ENCODE results near the gene OR51E2. TPM values are rescaled to one million over a fixed set of nuclear protein-coding genes. Genes with fewer than 3 reads are reported as not detected.
"Not testable (repeated sequence)": the region's sequence is repeated elsewhere in the genome, so short reads cannot be mapped to it uniquely, and the experiment has no call there.

The OR51E2 gene, protein sequence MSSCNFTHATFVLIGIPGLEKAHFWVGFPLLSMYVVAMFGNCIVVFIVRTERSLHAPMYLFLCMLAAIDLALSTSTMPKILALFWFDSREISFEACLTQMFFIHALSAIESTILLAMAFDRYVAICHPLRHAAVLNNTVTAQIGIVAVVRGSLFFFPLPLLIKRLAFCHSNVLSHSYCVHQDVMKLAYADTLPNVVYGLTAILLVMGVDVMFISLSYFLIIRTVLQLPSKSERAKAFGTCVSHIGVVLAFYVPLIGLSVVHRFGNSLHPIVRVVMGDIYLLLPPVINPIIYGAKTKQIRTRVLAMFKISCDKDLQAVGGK
- total RNA-seq (0.28 and 0.30 TPM in 2 replicates), polyA plus RNA-seq (0.43 and 0.57 TPM in 2 replicates)

DNA sequence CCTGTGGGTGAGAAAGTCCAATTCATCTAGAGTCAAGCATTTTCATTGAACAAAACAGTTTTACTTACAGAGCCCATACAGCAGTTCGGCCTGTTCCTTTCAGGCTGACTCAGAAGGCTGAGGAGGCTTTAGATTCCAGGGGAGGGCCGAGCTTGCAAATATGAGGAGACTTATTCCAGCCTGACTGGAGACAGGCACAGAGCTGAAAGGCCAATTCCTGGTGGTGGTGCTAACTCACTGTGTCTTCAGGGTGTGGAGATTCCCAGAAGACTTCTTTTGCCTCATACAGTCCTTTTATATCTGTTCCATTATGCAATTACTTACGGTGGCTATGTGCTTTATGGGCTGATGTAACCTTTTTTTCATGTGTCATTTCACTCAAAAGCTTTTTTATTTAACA is at the start of gene OR51E2:
OR51E2 (minus strand) TSS at position 269 of the 400 bp plus-strand sequence. CDS start 15,142 bp downstream, outside the sequence.
- Histone ChIP-seq H3K27me3 (no peaks in the 10 kb centered on the region), H3K36me3 (replicated peaks; ENCODE audit: insufficient read depth, low read depth) (no peaks in the 10 kb centered on the region), H3K4me3 (no peak within 1 kb of the TSS), H3K79me2 (no peaks in the 10 kb centered on the region), H3K9me3 (ENCODE audit: low read depth) (no peaks in the 10 kb centered on the region), H2AFZ (no peak within 1 kb of the TSS), H3K27ac (no peak within 1 kb of the TSS), H3K4me1 (ENCODE audit: insufficient read depth) (no peaks in the 10 kb centered on the region), H3K9me2 (replicated peaks; ENCODE audit: insufficient read depth) (no peaks in the 10 kb centered on the region), H3K4me2 (no peak within 1 kb of the TSS), H4K20me1 (ENCODE audit: insufficient read depth, poor library complexity, severe bottlenecking) (no peaks in the 10 kb centered on the region)
- WGBS (ENCODE audit: low lambda C conversion rate, missing lambda C conversion rate) = 57% methylated on average over 3 of the region's 3 CpGs
- TF ChIP-seq, protein P1, sequence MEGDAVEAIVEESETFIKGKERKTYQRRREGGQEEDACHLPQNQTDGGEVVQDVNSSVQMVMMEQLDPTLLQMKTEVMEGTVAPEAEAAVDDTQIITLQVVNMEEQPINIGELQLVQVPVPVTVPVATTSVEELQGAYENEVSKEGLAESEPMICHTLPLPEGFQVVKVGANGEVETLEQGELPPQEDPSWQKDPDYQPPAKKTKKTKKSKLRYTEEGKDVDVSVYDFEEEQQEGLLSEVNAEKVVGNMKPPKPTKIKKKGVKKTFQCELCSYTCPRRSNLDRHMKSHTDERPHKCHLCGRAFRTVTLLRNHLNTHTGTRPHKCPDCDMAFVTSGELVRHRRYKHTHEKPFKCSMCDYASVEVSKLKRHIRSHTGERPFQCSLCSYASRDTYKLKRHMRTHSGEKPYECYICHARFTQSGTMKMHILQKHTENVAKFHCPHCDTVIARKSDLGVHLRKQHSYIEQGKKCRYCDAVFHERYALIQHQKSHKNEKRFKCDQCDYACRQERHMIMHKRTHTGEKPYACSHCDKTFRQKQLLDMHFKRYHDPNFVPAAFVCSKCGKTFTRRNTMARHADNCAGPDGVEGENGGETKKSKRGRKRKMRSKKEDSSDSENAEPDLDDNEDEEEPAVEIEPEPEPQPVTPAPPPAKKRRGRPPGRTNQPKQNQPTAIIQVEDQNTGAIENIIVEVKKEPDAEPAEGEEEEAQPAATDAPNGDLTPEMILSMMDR (IDR thresholded peaks at IDR 0.05; ENCODE audit: poor library complexity) = peak; percentile 16
- TF ChIP-seq EZH2phosphoT487 (IDR thresholded peaks at IDR 0.05; ENCODE audit: low read depth, severe bottlenecking, unreplicated experiment) = no peak
- DNase-seq (ENCODE audit: low spot score) = peak; percentile 49

DNA sequence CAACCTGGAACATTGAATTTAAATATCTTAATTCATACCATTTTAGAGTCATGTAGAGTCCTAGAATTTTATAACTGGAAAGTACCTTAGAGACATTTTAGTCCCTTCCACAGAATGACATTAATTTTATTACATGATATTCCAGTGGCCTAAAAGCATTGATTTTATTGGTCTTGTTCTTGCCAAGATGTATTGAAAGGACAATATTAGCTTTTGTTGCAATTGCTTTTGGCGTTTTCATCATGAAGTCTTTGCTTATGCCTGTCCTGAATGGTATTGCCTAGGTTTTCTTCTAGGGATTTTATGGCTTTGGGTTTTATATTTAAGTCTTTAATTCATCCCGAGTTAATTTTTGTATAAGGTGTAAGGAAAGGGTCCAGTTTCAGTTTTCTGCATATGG is 43.1 kb upstream of the OR51E2 start:
- WGBS (ENCODE audit: low lambda C conversion rate, missing lambda C conversion rate) = 88% methylated on average over 2 of the region's 2 CpGs
- Histone ChIP-seq H3K79me2 (no peaks in the 10 kb centered on the region), H2AFZ (no peak overlapping the region), H3K4me3 (no peak overlapping the region), H3K27ac (no peak overlapping the region), H3K27me3 (no peaks in the 10 kb centered on the region), H3K36me3 (replicated peaks; ENCODE audit: insufficient read depth, low read depth) (no peaks in the 10 kb centered on the region), H3K4me2 (no peak overlapping the region), H4K20me1 (ENCODE audit: insufficient read depth, poor library complexity, severe bottlenecking) (no peaks in the 10 kb centered on the region), H3K9me3 (ENCODE audit: low read depth) (no peaks in the 10 kb centered on the region), H3K9me2 (replicated peaks; ENCODE audit: insufficient read depth) (no peaks in the 10 kb centered on the region), H3K4me1 (ENCODE audit: insufficient read depth) (no peaks in the 10 kb centered on the region)
- TF ChIP-seq EZH2phosphoT487 (IDR thresholded peaks at IDR 0.05; ENCODE audit: low read depth, severe bottlenecking, unreplicated experiment) (no peak), EZH2 (IDR thresholded peaks at IDR 0.05; ENCODE audit: borderline replicate concordance) (no peak)
- TF ChIP-seq, protein P1 (IDR thresholded peaks at IDR 0.05; ENCODE audit: poor library complexity) = no peak
- DNase-seq (ENCODE audit: low spot score) = no peak

DNA sequence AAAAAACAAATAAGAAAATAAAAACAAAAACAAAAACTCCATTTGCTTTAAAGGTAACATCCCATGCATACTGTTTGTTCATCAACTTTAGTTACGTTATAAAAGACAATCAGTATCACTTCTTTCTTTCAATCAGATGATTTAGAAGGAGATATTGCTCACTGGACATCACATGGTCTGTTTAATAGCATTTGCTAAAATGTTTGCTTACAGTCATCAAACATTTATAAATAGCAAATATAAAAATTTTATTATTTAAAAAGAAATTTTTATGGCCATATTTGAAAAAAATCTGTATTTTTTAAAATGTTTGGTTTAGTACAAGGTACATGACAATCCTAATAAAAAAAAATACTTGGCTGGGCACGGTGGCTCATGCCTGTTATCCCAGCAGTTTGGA is 29.5 kb upstream of the OR51E2 start:
- no peak overlapping the region for H3K27ac ChIP-seq
- WGBS (ENCODE audit: low lambda C conversion rate, missing lambda C conversion rate) = 81% methylated on average over 2 of the region's 2 CpGs
- TF ChIP-seq EZH2phosphoT487 (IDR thresholded peaks at IDR 0.05; ENCODE audit: low read depth, severe bottlenecking, unreplicated experiment) (no peak), EZH2 (IDR thresholded peaks at IDR 0.05; ENCODE audit: borderline replicate concordance) (no peak)
- TF ChIP-seq, protein P1 (IDR thresholded peaks at IDR 0.05; ENCODE audit: poor library complexity) = no peak
- H3K4me1 ChIP-seq (ENCODE audit: insufficient read depth) = no peaks in the 10 kb centered on the region
- no peak overlapping the region for H3K4me3 ChIP-seq
- no peak overlapping the region for H3K4me2 ChIP-seq
- no peak for DNase-seq (ENCODE audit: low spot score)
- H3K79me2 ChIP-seq = no peaks in the 10 kb centered on the region
- H2AFZ ChIP-seq = no peak overlapping the region
- no peaks in the 10 kb centered on the region for H3K9me3 ChIP-seq (ENCODE audit: low read depth)
- no peaks in the 10 kb centered on the region for H3K36me3 ChIP-seq (replicated peaks; ENCODE audit: insufficient read depth, low read depth)
- H3K9me2 ChIP-seq (replicated peaks; ENCODE audit: insufficient read depth) = no peaks in the 10 kb centered on the region
- no peaks in the 10 kb centered on the region for H4K20me1 ChIP-seq (ENCODE audit: insufficient read depth, poor library complexity, severe bottlenecking)
- H3K27me3 ChIP-seq = no peaks in the 10 kb centered on the region

DNA sequence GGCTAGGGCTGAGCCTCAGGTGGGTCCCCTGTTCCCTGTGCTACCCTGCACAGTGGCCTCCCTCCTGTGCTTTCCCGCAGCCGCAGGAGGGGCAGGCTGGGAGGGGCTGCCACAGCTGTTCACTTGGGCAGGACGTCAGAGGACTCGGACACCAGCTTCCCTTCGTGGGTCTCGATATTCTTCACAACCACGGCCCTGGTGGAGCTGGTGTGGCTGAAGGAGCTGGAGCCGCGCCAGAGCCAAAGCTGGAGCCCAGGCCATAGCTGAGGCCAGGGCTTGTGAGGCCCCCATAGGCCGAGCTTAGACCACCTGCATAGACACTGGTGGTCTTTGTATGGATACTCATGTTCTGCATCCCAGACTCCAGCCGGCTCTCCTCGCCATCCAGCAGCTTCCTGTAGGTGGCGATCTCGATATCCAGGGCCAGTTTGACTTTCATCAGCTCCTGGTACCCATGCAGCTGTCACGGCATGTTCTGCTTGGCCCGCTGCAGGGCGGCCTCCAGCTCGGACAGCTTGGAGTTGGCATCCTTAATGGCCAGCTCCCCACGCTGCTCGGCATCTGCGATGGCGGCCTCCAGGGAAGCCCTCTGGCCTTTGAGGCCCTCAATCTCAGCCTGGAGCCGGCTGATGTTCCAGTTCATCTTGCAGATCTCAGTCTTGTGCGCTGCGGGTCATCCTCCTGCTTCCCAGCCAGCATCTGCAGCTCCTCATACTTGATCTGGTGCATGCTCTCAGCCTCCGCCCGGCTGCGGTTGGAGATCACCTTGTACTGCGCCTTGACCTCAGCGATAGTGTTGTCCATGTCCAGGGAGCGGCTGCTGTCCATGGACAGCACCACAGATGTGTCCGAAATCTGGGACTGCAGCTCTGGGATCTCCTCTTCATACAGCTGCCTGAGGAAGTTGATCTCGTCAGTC is 25.2 kb upstream of the OR51E2 start:
- 91% methylated on average over 33 of the region's 33 CpGs for WGBS (ENCODE audit: low lambda C conversion rate, missing lambda C conversion rate)

More for the DNA sequence above, 25.2 kb upstream of the OR51E2 start:
- not testable (repeated sequence) for H3K27me3 ChIP-seq; H3K9me2 ChIP-seq (replicated peaks; ENCODE audit: insufficient read depth); DNase-seq (ENCODE audit: low spot score); H3K9me3 ChIP-seq (ENCODE audit: low read depth); H3K79me2 ChIP-seq; H3K4me2 ChIP-seq; H4K20me1 ChIP-seq (ENCODE audit: insufficient read depth, poor library complexity, severe bottlenecking); H3K27ac ChIP-seq; H3K4me3 ChIP-seq; H3K4me1 ChIP-seq (ENCODE audit: insufficient read depth); H2AFZ ChIP-seq; H3K36me3 ChIP-seq (replicated peaks; ENCODE audit: insufficient read depth, low read depth)
